Measurements from ENCODE around the gene RYR3. TPM values are rescaled to one million over a fixed set of nuclear protein-coding genes. Genes with fewer than 3 reads are reported as not detected.

RYR3 gene
- total and polyA plus RNA-seq, 2 donors (not counting 1 experiment from before 2014, with no cell fraction given): not detected

- H3K36me3 ChIP-seq (replicated peaks in 1 of 2; ENCODE audit: control extremely low read depth in 1 of 2, control insufficient read depth in 1 of 2, extremely low read depth in 1 of 2, insufficient read depth in 2 of 2, low read length in 1 of 2): no peaks in the 10 kb centered on the region
- H4K20me1 ChIP-seq (ENCODE audit: control insufficient read depth, insufficient read depth, low read length, poor library complexity, severe bottlenecking): no peaks in the 10 kb centered on the region
- no peaks in the 10 kb centered on the region for H3K79me2 ChIP-seq (ENCODE audit: control insufficient read depth, insufficient read depth, low read length)
- H3K27ac ChIP-seq (ENCODE audit: low read length in 2 of 2): no peak overlapping the region
- H3K9ac ChIP-seq (ENCODE audit: low read length): no peak overlapping the region
- intact Hi-C loops (cut with micrococcal nuclease): no loop called here
- no peak overlapping the region for H3K4me2 ChIP-seq (replicated peaks; ENCODE audit: low read depth, low read length, poor library complexity, severe bottlenecking)
- CTCF ChIA-PET: no interaction called here
- H2AFZ ChIP-seq (ENCODE audit: insufficient read depth, low read depth, low read length, poor library complexity, severe bottlenecking): no peak overlapping the region
- POLR2A ChIA-PET: no interaction called here
- H3K9me3 ChIP-seq (ENCODE audit: control extremely low read depth in 1 of 3, control insufficient read depth in 2 of 3, insufficient read depth in 1 of 3, low read length in 2 of 3): peaks cover 0 to 8% (median 0%) of the 10 kb centered on the region in 3 donors
- H3K9me3 Mint-ChIP-seq (ENCODE audit: insufficient read depth): no peaks in the 10 kb centered on the region
- no peaks in the 10 kb centered on the region for H3K4me1 ChIP-seq (ENCODE audit: control insufficient read depth in 2 of 2, insufficient read depth in 2 of 2, low read length in 2 of 2)
- ATAC-seq (ENCODE audit: low read depth): no peak
- H3K27ac Mint-ChIP-seq: no peak overlapping the region
- WGBS (ENCODE audit: insufficient coverage): 65% methylated on average over 4 of the region's 6 CpGs
- no peaks in the 10 kb centered on the region for H3K4me1 Mint-ChIP-seq
- TF ChIP-seq CTCF (IDR thresholded peaks at IDR 0.05) (no peak), EZH2 (IDR thresholded peaks at IDR 0.05; ENCODE audit: borderline replicate concordance, insufficient read depth, low read depth, low read length, poor library complexity, severe bottlenecking) (no peak)
- no peaks in the 10 kb centered on the region for H3K27me3 Mint-ChIP-seq
- H3K4me3 ChIP-seq (ENCODE audit: control extremely low read depth in 1 of 5, extremely low read depth in 1 of 5, insufficient read depth in 1 of 5, low read depth in 2 of 5, low read length in 4 of 5): no peak overlapping the region
- no peaks in the 10 kb centered on the region for H3K27me3 ChIP-seq (replicated peaks in 1 of 4; ENCODE audit: control extremely low read depth in 1 of 4, control insufficient read depth in 3 of 4, insufficient read depth in 4 of 4, low read length in 3 of 4)
- no peak for DNase-seq
- no peak overlapping the region for H3K4me3 Mint-ChIP-seq
These were observed 345.4 kb downstream of the RYR3 start for GRCh38 chr15:33656168-33656567.

- Histone ChIP-seq H3K4me1 (ENCODE audit: control insufficient read depth in 2 of 2, insufficient read depth in 2 of 2, low read length in 2 of 2) (no peaks in the 10 kb centered on the region), H3K9me3 (ENCODE audit: control extremely low read depth in 1 of 3, control insufficient read depth in 2 of 3, insufficient read depth in 1 of 3, low read length in 2 of 3) (peaks cover 0 to 8% (median 0%) of the 10 kb centered on the region in 3 donors), H4K20me1 (ENCODE audit: control insufficient read depth, insufficient read depth, low read length, poor library complexity, severe bottlenecking) (no peaks in the 10 kb centered on the region), H3K36me3 (replicated peaks in 1 of 2; ENCODE audit: control extremely low read depth in 1 of 2, control insufficient read depth in 1 of 2, extremely low read depth in 1 of 2, insufficient read depth in 2 of 2, low read length in 1 of 2) (no peaks in the 10 kb centered on the region), H3K4me3 (ENCODE audit: control extremely low read depth in 1 of 5, extremely low read depth in 1 of 5, insufficient read depth in 1 of 5, low read depth in 2 of 5, low read length in 4 of 5) (no peak overlapping the region), H3K79me2 (ENCODE audit: control insufficient read depth, insufficient read depth, low read length) (no peaks in the 10 kb centered on the region), H2AFZ (ENCODE audit: insufficient read depth, low read depth, low read length, poor library complexity, severe bottlenecking) (no peak overlapping the region), H3K27ac (ENCODE audit: low read length in 2 of 2) (no peak overlapping the region), H3K4me2 (replicated peaks; ENCODE audit: low read depth, low read length, poor library complexity, severe bottlenecking) (no peak overlapping the region), H3K27me3 (replicated peaks in 1 of 4; ENCODE audit: control extremely low read depth in 1 of 4, control insufficient read depth in 3 of 4, insufficient read depth in 4 of 4, low read length in 3 of 4) (no peaks in the 10 kb centered on the region), H3K9ac (ENCODE audit: low read length) (no peak overlapping the region)
- ChIA-PET CTCF (no interaction called here), POLR2A (no interaction called here)
- DNase-seq (no peak), ATAC-seq (ENCODE audit: low read depth) (no peak)
- TF ChIP-seq EZH2 (IDR thresholded peaks at IDR 0.05; ENCODE audit: borderline replicate concordance, insufficient read depth, low read depth, low read length, poor library complexity, severe bottlenecking) (no peak), CTCF (IDR thresholded peaks at IDR 0.05) (no peak)
- Mint-ChIP-seq H3K27ac (no peak overlapping the region), H3K27me3 (peaks cover 4% of the 10 kb centered on the region), H3K9me3 (ENCODE audit: insufficient read depth) (no peaks in the 10 kb centered on the region), H3K4me1 (no peaks in the 10 kb centered on the region), H3K4me3 (no peak overlapping the region)
- WGBS (ENCODE audit: insufficient coverage): 95% methylated on average over 16 of the region's 16 CpGs
- intact Hi-C loops (cut with micrococcal nuclease): no loop called here
These were observed 349.4 kb downstream of the RYR3 start for GRCh38 chr15:33660151-33660550.
